GM23338 (cell line): ENCODE measurements around the gene HDAC9.

Experiments used
- CREB1 ChIP-seq: fragments of 250-450 bp; sonication (Bioruptor Pico); IDR thresholded peaks from 2 replicates; pipeline ENCODE4 v1.5.0; 2020; ENCODE audit warnings: low read depth, mild to moderate bottlenecking, moderate library complexity
- CTCF ChIP-seq, 2 experiments: fragments of 200-600 bp in 1 of 2; sonication (generic) in 1 of 2; conservative IDR thresholded peaks; 2 replicates each; pipeline versions ENCODE4 v1.5.1 to v1.6.1; 2016 to 2017; ENCODE audit warnings: antibody characterized with exemption in 2 of 2, low read depth in 2 of 2, mild to moderate bottlenecking in 2 of 2, moderate library complexity in 1 of 2
- EZH2 ChIP-seq: fragments of 200-600 bp; sonication (generic); IDR thresholded peaks from one replicate; pipeline ENCODE4 v1.8.0; 2017; ENCODE audit warnings: antibody characterized with exemption, mild to moderate bottlenecking, low read depth; ENCODE audit not compliant: unreplicated experiment
- POLR2AphosphoS5 ChIP-seq: IDR thresholded peaks from 2 replicates; pipeline ENCODE4 v1.6.1; 2016; ENCODE audit warnings: antibody characterized with exemption, low read depth
- ZNF331 ChIP-seq: fragments of 250-450 bp; sonication (Bioruptor Pico); IDR thresholded peaks from 2 replicates; pipeline ENCODE4 v1.5.0; 2020; ENCODE audit warnings: low read depth, mild to moderate bottlenecking, moderate library complexity

GRCh38 chr7:19015098-19015497 lies 519.5 kb downstream of the HDAC9 start:
- TF ChIP-seq CTCF (conservative IDR thresholded peaks at IDR 0.05; ENCODE audit: low read depth in 2 of 2) (no peak), CREB1 (CRISPR knock-in tag) (no peak), POLR2AphosphoS5 (no peak), EZH2 (no peak), ZNF331 (no peak)
